Keratinocyte (primary cell): Measurements from ENCODE around the gene GFI1B. TPM values are rescaled to one million over a fixed set of nuclear protein-coding genes. Genes with fewer than 3 reads are reported as not detected.

Source experiments
- DNase-seq: peaks from one replicate; pipeline ENCODE4 v3.0.0-alpha.2; 2011; ENCODE audit warnings: low read depth, missing footprints, low spot score
- FAIRE-seq: peaks from 2 replicates; lab custom pipeline; 2011; peaks lifted over from hg19 to GRCh38; lab: Jason Lieb, UNC
- H2AFZ ChIP-seq: 2 replicates; pipeline ENCODE4 v1.6.0; 2012; ENCODE audit warnings: low read length, control low read depth, inconsistent platforms; ENCODE audit not compliant: control insufficient read depth
- H3K27ac ChIP-seq: 2 replicates; pipeline ENCODE4 v1.5.1; 2011; ENCODE audit warnings: low read length; ENCODE audit not compliant: control insufficient read depth, insufficient read depth
- H3K27me3 ChIP-seq: 3 replicates; pipeline ENCODE4 v1.6.0; 2011; ENCODE audit warnings: low read length; ENCODE audit not compliant: control insufficient read depth, insufficient read depth; ENCODE audit errors: extremely low read depth
- H3K36me3 ChIP-seq, 2 experiments: 2 replicates in 1 of 2; 3 replicates in 1 of 2; pipeline ENCODE4 v1.5.1; 2011; ENCODE audit warnings: low read length in 2 of 2, mild to moderate bottlenecking in 1 of 2; ENCODE audit not compliant: control insufficient read depth in 2 of 2, insufficient read depth in 2 of 2; ENCODE audit errors: extremely low read depth in 1 of 2
- H3K4me1 ChIP-seq: 3 replicates; pipeline ENCODE4 v1.5.1; 2011; ENCODE audit warnings: low read length; ENCODE audit not compliant: control insufficient read depth, insufficient read depth; ENCODE audit errors: extremely low read depth
- H3K4me2 ChIP-seq: 3 replicates; pipeline ENCODE4 v1.6.0; 2011; ENCODE audit warnings: low read depth, low read length; ENCODE audit not compliant: control insufficient read depth, insufficient read depth; ENCODE audit errors: extremely low read depth
- H3K4me3 ChIP-seq, 3 experiments: fragments of 200-600 bp in 1 of 3; sonication (generic) in 1 of 3; 2 replicates in 2 of 3; 3 replicates in 1 of 3; pipeline ENCODE4 v1.5.1; 2011 to 2016; ENCODE audit warnings: low read length in 3 of 3, mild to moderate bottlenecking in 3 of 3, control low read depth in 2 of 3, inconsistent platforms in 1 of 3, low read depth in 1 of 3, mixed read lengths in 1 of 3, mixed run types in 1 of 3, moderate library complexity in 1 of 3; ENCODE audit not compliant: control insufficient read depth in 2 of 3, insufficient read depth in 2 of 3; ENCODE audit errors: extremely low read depth in 1 of 3
- H3K79me2 ChIP-seq: 2 replicates; pipeline ENCODE4 v1.6.0; 2012; ENCODE audit warnings: low read length; ENCODE audit not compliant: control insufficient read depth, insufficient read depth
- H3K9ac ChIP-seq: 3 replicates; pipeline ENCODE4 v1.6.0; 2011; ENCODE audit warnings: low read length; ENCODE audit not compliant: control insufficient read depth, insufficient read depth; ENCODE audit errors: extremely low read depth
- H3K9me1 ChIP-seq: 3 replicates; pipeline ENCODE4 v1.6.0; 2011; ENCODE audit warnings: low read length; ENCODE audit not compliant: control insufficient read depth, insufficient read depth; ENCODE audit errors: extremely low read depth
- H3K9me3 ChIP-seq: 2 replicates; pipeline ENCODE4 v1.5.1; 2012; ENCODE audit warnings: low read depth, low read length; ENCODE audit not compliant: control insufficient read depth
- H4K20me1 ChIP-seq: 3 replicates; pipeline ENCODE4 v1.6.0; 2011; ENCODE audit warnings: low read length; ENCODE audit not compliant: control insufficient read depth, insufficient read depth; ENCODE audit errors: extremely low read depth
- CTCF ChIP-seq, 3 experiments: IDR thresholded peaks in 1 of 3; conservative IDR thresholded peaks in 1 of 3; optimal IDR thresholded peaks in 1 of 3; 2 replicates in 2 of 3; 3 replicates in 1 of 3; pipeline versions ENCODE3 to v1.5.1; 2011; ENCODE audit warnings: low read length in 3 of 3, mild to moderate bottlenecking in 3 of 3, moderate library complexity in 2 of 3, control low read depth in 1 of 3, inconsistent platforms in 1 of 3; ENCODE audit not compliant: insufficient read depth in 2 of 3; ENCODE audit errors: extremely low read depth in 1 of 3
- EZH2 ChIP-seq: IDR thresholded peaks from one replicate; pipeline ENCODE4 v1.6.1; 2012; ENCODE audit warnings: inconsistent platforms, mild to moderate bottlenecking, low read length, moderate library complexity
- dilution Hi-C: fragments of 300-500 bp; cut with MboI; formaldehyde crosslinking; loops from one replicate; pipeline ENCODE4 v1.7.0; 2020; ENCODE audit warnings: low sequenced_read_pairs; ENCODE audit not compliant: extremely low pct_ligation_motif_present
- polyA plus RNA-seq, 5 experiments: library from polyadenylated mRNA; depleted of rRNA in 3 of 5; stranded (reverse) in 3 of 5; stranded (forward) in 1 of 5; unstranded in 1 of 5; fragments of >200 nt; gene quantifications; 1 replicate in 1 of 5; 2 replicates in 3 of 5; 3 replicates in 1 of 5; pipeline versions ENCODE4 v1.2.1 to v1.2.3, GENCODE V29; 2011 to 2012; ENCODE audit warnings: missing spikeins in 2 of 5, low read depth in 1 of 5, low replicate concordance in 1 of 5

Gene GFI1B
- polyA plus RNA-seq, 1 donor (not counting 4 experiments of a cell fraction or from before 2014, with no cell fraction given), result not detected

- dilution Hi-C loops, result no loop called here
- TF ChIP-seq CTCF (optimal IDR thresholded peaks at IDR 0.05 in 1 of 3, IDR thresholded peaks at IDR 0.05 in 1 of 3, conservative IDR thresholded peaks at IDR 0.05 in 1 of 3; ENCODE audit: extremely low read depth in 1 of 3, insufficient read depth in 2 of 3, low read length in 3 of 3) (no peak), EZH2 (no peak)
Observed at GRCh38 chr9:132935026-132935425, 43.5 kb upstream of the GFI1B start.

DNA sequence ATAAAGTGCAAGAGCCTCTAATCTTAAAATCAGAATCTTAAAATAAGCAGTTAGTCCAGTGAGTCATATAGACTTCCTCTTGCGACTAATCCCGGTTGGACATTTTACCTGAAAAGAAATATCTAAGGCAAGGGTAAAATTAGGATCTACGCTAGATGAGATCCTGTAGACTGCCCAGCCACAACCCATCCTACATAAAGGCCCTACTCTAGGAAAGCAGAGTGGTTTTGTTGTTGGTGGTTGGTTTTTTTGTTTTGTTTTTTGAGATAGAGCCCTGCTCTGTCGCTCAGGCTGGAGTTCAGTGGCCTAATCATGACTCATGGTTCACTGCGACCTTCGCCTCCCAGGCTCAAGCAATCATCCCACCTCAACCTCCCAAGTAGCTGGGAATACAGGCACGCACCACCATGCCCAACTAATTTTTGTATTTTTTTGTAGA is 41.0 kb upstream of the GFI1B start:
- no peak for FAIRE-seq
- H3K4me2 ChIP-seq, result no peak overlapping the region

More at GRCh38 chr9:132935026-132935425, 43.5 kb upstream of the GFI1B start:
- Histone ChIP-seq H3K36me3 (peaks cover 0 to 3% of the 10 kb centered on the region in 2 experiments), H4K20me1 (no peaks in the 10 kb centered on the region), H3K9ac (no peak overlapping the region), H3K9me3 (no peaks in the 10 kb centered on the region), H3K4me3 (no peak overlapping the region), H3K9me1 (no peaks in the 10 kb centered on the region), H2AFZ (no peak overlapping the region), H3K27ac (no peak overlapping the region), H3K79me2 (peaks cover 23% of the 10 kb centered on the region), H3K4me2 (no peak overlapping the region), H3K4me1 (no peaks in the 10 kb centered on the region), H3K27me3 (no peaks in the 10 kb centered on the region)
- DNase-seq (no peak), FAIRE-seq (no peak)

More for the DNA sequence above, 41.0 kb upstream of the GFI1B start:
- Histone ChIP-seq H3K27me3 (no peaks in the 10 kb centered on the region), H3K79me2 (peaks cover 42% of the 10 kb centered on the region), H3K4me1 (peaks cover 4% of the 10 kb centered on the region), H3K36me3 (peaks cover 0 to 2% of the 10 kb centered on the region in 2 experiments), H2AFZ (no peak overlapping the region), H3K9me1 (no peaks in the 10 kb centered on the region), H3K9me3 (no peaks in the 10 kb centered on the region), H4K20me1 (no peaks in the 10 kb centered on the region), H3K4me3 (no peak overlapping the region), H3K27ac (no peak overlapping the region), H3K9ac (no peak overlapping the region)
- TF ChIP-seq CTCF (optimal IDR thresholded peaks at IDR 0.05 in 1 of 3, IDR thresholded peaks at IDR 0.05 in 1 of 3, conservative IDR thresholded peaks at IDR 0.05 in 1 of 3; ENCODE audit: extremely low read depth in 1 of 3, insufficient read depth in 2 of 3, low read length in 3 of 3) (no peak), EZH2 (no peak)
- no peak for DNase-seq
- dilution Hi-C loops, result no loop called here
